Type B pancreatic cell (in vitro differentiated cells): ENCODE data around the gene SPOP. TPM values are rescaled to one million over a fixed set of nuclear protein-coding genes. Genes with fewer than 3 reads are reported as not detected.

Experiments used
- DNase-seq: peaks from one replicate; pipeline ENCODE4 v3.0.0; 2021; ENCODE audit warnings: mixed read lengths; ENCODE audit not compliant: unreplicated experiment; ENCODE audit errors: extremely low spot score
- H3K27ac Mint-ChIP-seq: 2 replicates; pipeline ENCODE4 v1.8.0; 2021; ENCODE audit warnings: mild to moderate bottlenecking, mixed read lengths
- H3K27me3 Mint-ChIP-seq: 2 replicates; pipeline ENCODE4 v1.8.0; 2021; ENCODE audit warnings: mixed read lengths
- H3K36me3 Mint-ChIP-seq: 2 replicates; pipeline ENCODE4 v1.8.0; 2021; ENCODE audit warnings: mixed read lengths
- H3K4me1 Mint-ChIP-seq: one replicate; pipeline ENCODE4 v1.8.0; 2021; ENCODE audit warnings: mixed read lengths; ENCODE audit not compliant: unreplicated experiment
- H3K4me3 Mint-ChIP-seq: 2 replicates; pipeline ENCODE4 v1.8.0; 2021; ENCODE audit warnings: mild to moderate bottlenecking, mixed read lengths
- H3K9me3 Mint-ChIP-seq: 2 replicates; pipeline ENCODE4 v1.8.0; 2021; ENCODE audit warnings: mixed read lengths
- CTCF ChIP-seq: fragments of 200-600 bp; sonication (generic); conservative IDR thresholded peaks from 2 replicates; pipeline ENCODE4 v1.5.0; 2021; ENCODE audit warnings: antibody characterized with exemption, mild to moderate bottlenecking
- total RNA-seq: library from RNA; stranded (reverse); gene quantifications from 2 replicates; pipeline ENCODE4 v1.2.1, GENCODE V29; 2021; ENCODE audit warnings: low replicate concordance

Gene SPOP
- total RNA-seq, 1 donor from 2014 or later = 67.7 TPM

- Mint-ChIP-seq H3K27ac (no peak overlapping the region), H3K4me3 (no peak overlapping the region), H3K4me1 (no peaks in the 10 kb centered on the region), H3K9me3 (no peaks in the 10 kb centered on the region), H3K36me3 (peaks cover 16% of the 10 kb centered on the region), H3K27me3 (no peaks in the 10 kb centered on the region)
- DNase-seq = no peak
- TF ChIP-seq CTCF = no peak
Observed at GRCh38 chr17:49618028-49618611, 59.8 kb downstream of the SPOP start.

- TF ChIP-seq CTCF = no peak
- Mint-ChIP-seq H3K27ac (no peak overlapping the region), H3K4me3 (no peak overlapping the region), H3K27me3 (no peaks in the 10 kb centered on the region), H3K9me3 (no peaks in the 10 kb centered on the region), H3K36me3 (peaks cover 12% of the 10 kb centered on the region), H3K4me1 (no peaks in the 10 kb centered on the region)
- no peak for DNase-seq
Observed at GRCh38 chr17:49616601-49617131, 61.2 kb downstream of the SPOP start.

- H3K4me1 Mint-ChIP-seq = no peaks in the 10 kb centered on the region
- no peak for DNase-seq
- H3K27ac Mint-ChIP-seq = no peak overlapping the region
- H3K36me3 Mint-ChIP-seq = peaks cover 17% of the 10 kb centered on the region
- peak; percentile 42 for TF ChIP-seq CTCF
- H3K27me3 Mint-ChIP-seq = no peaks in the 10 kb centered on the region
- H3K4me3 Mint-ChIP-seq = no peak overlapping the region
- no peaks in the 10 kb centered on the region for H3K9me3 Mint-ChIP-seq
Observed at GRCh38 chr17:49616086-49616485, 61.8 kb downstream of the SPOP start.

- H3K9me3 Mint-ChIP-seq = no peaks in the 10 kb centered on the region
- no peaks in the 10 kb centered on the region for H3K4me1 Mint-ChIP-seq
- TF ChIP-seq CTCF = no peak
- DNase-seq = no peak
- H3K4me3 Mint-ChIP-seq = no peak overlapping the region
- peaks cover 22% of the 10 kb centered on the region for H3K36me3 Mint-ChIP-seq
- H3K27ac Mint-ChIP-seq = no peak overlapping the region
- H3K27me3 Mint-ChIP-seq = no peaks in the 10 kb centered on the region
Observed at GRCh38 chr17:49613182-49613800, 64.6 kb downstream of the SPOP start.

- DNase-seq = no peak
- TF ChIP-seq CTCF = no peak
- Mint-ChIP-seq H3K4me1 (no peaks in the 10 kb centered on the region), H3K27me3 (no peaks in the 10 kb centered on the region), H3K4me3 (no peak overlapping the region), H3K9me3 (no peaks in the 10 kb centered on the region), H3K27ac (no peak overlapping the region), H3K36me3 (peaks cover 19% of the 10 kb centered on the region)
Observed at GRCh38 chr17:49612726-49613125, 65.2 kb downstream of the SPOP start.
